OCI-LY1 (cell line): ENCODE data around the gene PKNOX2.

Experiments used
- H2AFZ ChIP-seq: fragments of 200-600 bp; sonication (generic), shearing (Covaris generic); 2 replicates; pipeline ENCODE4 v1.6.0; 2014; ENCODE audit warnings: antibody characterized with exemption, mild to moderate bottlenecking, low read length
- H3F3A ChIP-seq: fragments of 200-600 bp; sonication (generic), shearing (Covaris generic); 2 replicates; pipeline ENCODE4 v1.6.0; 2014; ENCODE audit warnings: mild to moderate bottlenecking, antibody characterized with exemption, low read length, moderate library complexity; ENCODE audit not compliant: insufficient read depth
- H3K27ac ChIP-seq: fragments of 200-600 bp; sonication (generic); 2 replicates; pipeline ENCODE4 v1.5.1; 2014; ENCODE audit warnings: low read length, mixed run types, mild to moderate bottlenecking, low read depth; ENCODE audit not compliant: poor library complexity, severe bottlenecking
- H3K27me3 ChIP-seq: fragments of 200-600 bp; sonication (generic); 2 replicates; pipeline ENCODE4 v1.6.0; 2014; ENCODE audit warnings: antibody characterized with exemption, mild to moderate bottlenecking, low read length, moderate library complexity; ENCODE audit not compliant: insufficient read depth
- H3K36me3 ChIP-seq: fragments of 200-600 bp; sonication (generic); 2 replicates; pipeline ENCODE4 v1.6.1; 2014; ENCODE audit warnings: mild to moderate bottlenecking, antibody characterized with exemption, low read length, moderate library complexity, mixed read lengths; ENCODE audit not compliant: insufficient read depth
- H3K4me1 ChIP-seq: fragments of 200-600 bp; sonication (generic); 2 replicates; pipeline ENCODE4 v1.5.1; 2014; ENCODE audit warnings: mild to moderate bottlenecking, low read length, moderate library complexity; ENCODE audit not compliant: insufficient read depth, severe bottlenecking
- H3K4me2 ChIP-seq: fragments of 200-600 bp; sonication (generic), shearing (Covaris generic); 2 replicates; pipeline ENCODE4 v1.6.1; 2014; ENCODE audit warnings: low read length
- H3K4me3 ChIP-seq: fragments of 200-600 bp; sonication (generic); 2 replicates; pipeline ENCODE4 v1.5.1; 2014; ENCODE audit warnings: low read length, low read depth, mild to moderate bottlenecking, mixed read lengths; ENCODE audit not compliant: poor library complexity, severe bottlenecking
- H3K79me2 ChIP-seq: fragments of 200-600 bp; shearing (Covaris generic); 2 replicates; pipeline ENCODE4 v1.6.1; 2016; ENCODE audit warnings: mixed run types, low read length, mixed read lengths; ENCODE audit not compliant: insufficient read depth
- H3K9ac ChIP-seq: fragments of 200-600 bp; sonication (generic), shearing (Covaris generic); 2 replicates; pipeline ENCODE4 v1.6.1; 2014; ENCODE audit warnings: mild to moderate bottlenecking, low read length, mixed read lengths
- H3K9me2 ChIP-seq: fragments of 200-600 bp; sonication (generic), shearing (Covaris generic); 2 replicates; pipeline ENCODE4 v1.6.1; 2014; ENCODE audit warnings: low read depth, mild to moderate bottlenecking, low read length, mixed read lengths
- H3K9me3 ChIP-seq: fragments of 200-600 bp; shearing (Covaris generic); 2 replicates; pipeline ENCODE4 v1.6.1; 2014; ENCODE audit warnings: low read length, mixed read lengths
- H4K20me1 ChIP-seq: fragments of 200-600 bp; sonication (generic), shearing (Covaris generic); 2 replicates; pipeline ENCODE4 v1.6.0; 2016; ENCODE audit warnings: mild to moderate bottlenecking, low read length; ENCODE audit not compliant: insufficient read depth
- CTCF ChIP-seq: fragments of 200-600 bp; sonication (generic), shearing (Covaris generic); IDR thresholded peaks from 2 replicates; pipeline ENCODE4 v1.5.1; 2017; ENCODE audit warnings: mild to moderate bottlenecking, antibody characterized with exemption, low read length, moderate library complexity, mixed read lengths
- EZH2 ChIP-seq: fragments of 200-600 bp; sonication (generic), shearing (Covaris generic); IDR thresholded peaks from 2 replicates; pipeline ENCODE4 v1.8.0; 2017; ENCODE audit warnings: borderline replicate concordance, mixed run types, mild to moderate bottlenecking, antibody characterized with exemption, low read length, moderate library complexity, mixed read lengths

The PKNOX2 gene

DNA sequence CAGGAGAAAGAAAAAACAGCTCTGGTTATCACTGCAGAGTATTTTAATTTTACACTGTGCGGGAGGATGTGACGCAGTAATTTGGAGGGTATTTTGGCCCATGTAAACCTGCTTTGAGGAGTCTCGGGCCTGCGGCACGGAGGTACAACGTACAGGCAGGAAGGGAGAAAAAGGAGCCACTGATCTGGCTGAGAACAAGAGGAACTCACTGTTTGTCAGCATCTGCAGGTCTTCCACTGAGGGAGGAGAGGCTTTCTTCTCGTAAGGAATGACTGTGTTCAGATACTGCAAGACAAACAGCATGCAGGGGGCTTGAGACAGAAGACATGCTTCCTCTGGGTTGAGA, 287.5 kb downstream of the PKNOX2 start:
- no peaks in the 10 kb centered on the region for H3F3A ChIP-seq
- H4K20me1 ChIP-seq: no peaks in the 10 kb centered on the region
- H3K9ac ChIP-seq: no peak overlapping the region
- no peak overlapping the region for H3K27ac ChIP-seq
- H3K27me3 ChIP-seq: no peaks in the 10 kb centered on the region
- no peak for TF ChIP-seq EZH2
- no peak for TF ChIP-seq CTCF
- no peaks in the 10 kb centered on the region for H3K4me1 ChIP-seq
- no peaks in the 10 kb centered on the region for H3K9me2 ChIP-seq
- no peaks in the 10 kb centered on the region for H3K9me3 ChIP-seq
- H3K36me3 ChIP-seq: no peaks in the 10 kb centered on the region
- H2AFZ ChIP-seq: no peak overlapping the region
- H3K4me3 ChIP-seq: no peak overlapping the region
- no peaks in the 10 kb centered on the region for H3K79me2 ChIP-seq
- no peak overlapping the region for H3K4me2 ChIP-seq

- TF ChIP-seq CTCF: no peak
- Histone ChIP-seq H3K9me2 (no peaks in the 10 kb centered on the region), H4K20me1 (no peaks in the 10 kb centered on the region), H3K9me3 (no peaks in the 10 kb centered on the region), H3K9ac (no peak overlapping the region), H3K36me3 (no peaks in the 10 kb centered on the region), H3F3A (no peaks in the 10 kb centered on the region), H2AFZ (no peak overlapping the region), H3K27ac (no peak overlapping the region), H3K27me3 (no peaks in the 10 kb centered on the region), H3K4me2 (no peak overlapping the region), H3K4me1 (no peaks in the 10 kb centered on the region), H3K79me2 (no peaks in the 10 kb centered on the region), H3K4me3 (no peak overlapping the region)
Observed at GRCh38 chr11:125454047-125454446, 289.5 kb downstream of the PKNOX2 start.

DNA sequence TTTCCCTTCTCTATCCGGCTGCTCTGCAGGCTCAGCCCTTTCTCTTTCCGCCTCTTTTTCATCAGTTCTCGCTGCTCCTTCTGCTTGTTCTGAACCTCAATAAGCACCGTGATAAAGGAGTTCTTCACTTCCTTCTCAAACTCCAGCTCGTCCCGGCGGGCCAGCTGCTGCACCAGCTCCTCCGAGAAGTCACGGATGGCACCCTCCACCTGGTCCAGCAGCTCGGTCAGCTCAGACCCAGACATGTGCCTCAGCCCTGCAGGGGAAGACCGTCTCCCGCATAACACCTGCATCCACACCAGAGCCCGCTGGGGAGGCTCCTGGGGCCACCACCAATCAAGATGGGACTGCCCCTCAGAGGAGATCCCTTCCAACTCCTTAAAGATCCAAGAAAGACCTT, 291.3 kb downstream of the PKNOX2 start:
- Histone ChIP-seq H3K27me3 (no peaks in the 10 kb centered on the region), H3K36me3 (no peaks in the 10 kb centered on the region), H3K4me1 (no peaks in the 10 kb centered on the region), H3F3A (no peaks in the 10 kb centered on the region), H2AFZ (no peak overlapping the region), H3K9me3 (no peaks in the 10 kb centered on the region), H3K4me3 (no peak overlapping the region), H3K27ac (no peak overlapping the region), H3K79me2 (no peaks in the 10 kb centered on the region), H3K4me2 (no peak overlapping the region), H4K20me1 (no peaks in the 10 kb centered on the region), H3K9me2 (no peaks in the 10 kb centered on the region), H3K9ac (no peak overlapping the region)
- TF ChIP-seq CTCF (no peak), EZH2 (no peak)
